NCI-H1092 treated with DMSO at 0.1 percent for 48 hours (cell line): ENCODE results near the gene MBNL1.

Experiments used
- DNase-seq: peaks from one replicate; lab custom pipeline; 2025; lab: John Stamatoyannopoulos, UW

The MBNL1 gene

GRCh38 chr3:152253514-152253913 lies 15.2 kb upstream of the MBNL1 start:
- DNase-seq: no peak

- DNase-seq: no peak
Measured at GRCh38 chr3:152254041-152254440, 14.7 kb upstream of the MBNL1 start.

- no peak for DNase-seq
Measured at GRCh38 chr3:152255290-152255689, 13.4 kb upstream of the MBNL1 start.

- DNase-seq: no peak
Measured at GRCh38 chr3:152256851-152257562, 11.7 kb upstream of the MBNL1 start.

GRCh38 chr3:152257563-152258035 lies 11.1 kb upstream of the MBNL1 start:
- DNase-seq: no peak

- no peak for DNase-seq
Measured at GRCh38 chr3:152258448-152259393, 10.0 kb upstream of the MBNL1 start.

- DNase-seq: no peak
Measured at GRCh38 chr3:152259468-152259867, 9.3 kb upstream of the MBNL1 start.

GRCh38 chr3:152260026-152260425 lies 8.7 kb upstream of the MBNL1 start:
- DNase-seq: no peak

- DNase-seq: no peak
Measured at GRCh38 chr3:152260529-152260928, 8.2 kb upstream of the MBNL1 start.

GRCh38 chr3:152261329-152261728 lies 7.4 kb upstream of the MBNL1 start:
- no peak for DNase-seq

GRCh38 chr3:152263711-152264110 lies 5.0 kb upstream of the MBNL1 start:
- no peak for DNase-seq

- DNase-seq: no peak
Measured at GRCh38 chr3:152264378-152264777, 4.4 kb upstream of the MBNL1 start.

- DNase-seq: no peak
Measured at GRCh38 chr3:152266221-152266995, 2.3 kb upstream of the MBNL1 start.

GRCh38 chr3:152267831-152268554 lies 736 bp upstream of the MBNL1 start:
- no peak for DNase-seq

- peak; percentile 87 for DNase-seq
Measured at GRCh38 chr3:152269056-152269830, 514 bp downstream of the MBNL1 start.

GRCh38 chr3:152269831-152270734 lies 1.4 kb downstream of the MBNL1 start:
- peak; percentile 66 for DNase-seq

GRCh38 chr3:152270937-152271336 lies 2.2 kb downstream of the MBNL1 start:
- DNase-seq: no peak

GRCh38 chr3:152271501-152272236 lies 2.9 kb downstream of the MBNL1 start:
- DNase-seq: no peak

- no peak for DNase-seq
Measured at GRCh38 chr3:152272771-152273242, 4.1 kb downstream of the MBNL1 start.
